BLaER1 (cell line): ENCODE results near the gene EPHX1.
A peak's percentile ranks its signal among the peaks of the same experiment; 100 is the strongest.

Source experiments
- H3K27ac ChIP-seq: shearing (Covaris generic); formaldehyde crosslinking; 2 replicates; pipeline ENCODE4 v1.8.1; 2022
- H3K27me3 ChIP-seq: shearing (Covaris generic); formaldehyde crosslinking; 2 replicates; pipeline ENCODE4 v1.8.1; 2022
- H3K36me3 ChIP-seq: shearing (Covaris generic); formaldehyde crosslinking; 2 replicates; pipeline ENCODE4 v1.8.1; 2022
- H3K4me1 ChIP-seq: shearing (Covaris generic); formaldehyde crosslinking; 2 replicates; pipeline ENCODE4 v1.8.1; 2022
- H3K4me2 ChIP-seq: shearing (Covaris generic); formaldehyde crosslinking; 2 replicates; pipeline ENCODE4 v1.8.1; 2022
- H3K4me3 ChIP-seq: shearing (Covaris generic); formaldehyde crosslinking; 2 replicates; pipeline ENCODE4 v1.8.1; 2022
- H3K9ac ChIP-seq: shearing (Covaris generic); formaldehyde crosslinking; 2 replicates; pipeline ENCODE4 v1.8.1; 2022
- H3K9me3 ChIP-seq: shearing (Covaris generic); formaldehyde crosslinking; 2 replicates; pipeline ENCODE4 v1.8.1; 2022
- H4K20me1 ChIP-seq: shearing (Covaris generic); formaldehyde crosslinking; 2 replicates; pipeline ENCODE4 v1.8.1; 2022
- Cebpa-rat ChIP-seq: shearing (Covaris generic); IDR thresholded peaks from 2 replicates; pipeline ENCODE4 v1.8.1; 2022

The EPHX1 gene

GRCh38 chr1:225815526-225816178 lies 5.7 kb downstream of the EPHX1 start:
- H3K36me3 ChIP-seq = no peaks in the 10 kb centered on the region
- H3K4me2 ChIP-seq = no peak overlapping the region
- peaks cover 27% of the 10 kb centered on the region for H3K4me1 ChIP-seq
- H3K9ac ChIP-seq = no peak overlapping the region
- no peaks in the 10 kb centered on the region; the same call in 1 of the 2 replicates for H3K27me3 ChIP-seq
- H3K9me3 ChIP-seq = no peaks in the 10 kb centered on the region
- peaks cover 16% of the 10 kb centered on the region; the same call in 1 of the 2 replicates for H4K20me1 ChIP-seq
- no peak overlapping the region for H3K27ac ChIP-seq
- TF ChIP-seq Cebpa-rat = no peak
- H3K4me3 ChIP-seq = no peak overlapping the region

DNA sequence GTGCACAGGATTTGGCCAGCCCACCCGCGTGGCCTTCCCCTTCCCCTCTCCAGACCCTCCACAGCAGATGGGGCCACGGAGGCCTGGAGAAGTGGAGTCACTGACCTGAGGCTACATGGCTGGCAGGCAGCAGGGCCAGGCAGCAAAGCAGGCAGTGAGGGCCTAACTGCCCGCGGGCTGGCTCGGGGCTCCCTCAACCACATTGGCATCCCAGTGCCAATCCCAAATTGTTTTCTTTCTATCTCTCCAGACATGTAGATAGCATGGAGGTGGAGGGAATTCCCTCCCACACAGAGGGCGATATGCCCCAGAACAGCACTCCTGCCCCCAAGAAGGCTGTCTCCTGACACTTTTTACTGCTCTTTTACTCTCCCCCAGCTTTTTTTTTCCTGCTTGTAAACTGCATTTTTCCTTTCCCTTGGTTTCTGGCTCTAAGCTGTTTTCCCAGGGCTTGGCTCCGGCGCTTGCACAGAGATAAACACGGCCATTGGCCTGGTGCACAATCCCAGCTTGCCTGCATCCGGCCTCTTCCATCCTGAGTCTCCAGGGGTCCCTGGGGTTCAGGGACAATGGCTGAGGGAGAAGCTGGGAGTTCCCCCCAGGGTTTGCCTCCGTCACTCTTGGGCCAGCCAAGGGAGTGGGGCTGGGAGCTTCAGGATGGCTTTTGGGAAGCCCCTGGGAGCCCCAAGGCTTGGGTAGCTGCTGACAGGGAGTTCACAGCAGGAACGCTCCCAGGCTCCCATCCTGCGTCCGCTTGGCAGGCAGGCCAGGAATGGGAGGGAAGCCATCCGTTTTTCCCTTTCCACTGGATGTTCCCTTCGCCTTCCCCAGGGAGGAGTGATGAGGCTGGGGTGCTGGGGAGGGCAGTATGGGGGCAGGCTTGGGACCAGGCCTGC lies 7.0 kb downstream of the EPHX1 start:
- Histone ChIP-seq H3K4me1 (peaks cover 21% of the 10 kb centered on the region), H3K27ac (peak overlapping the region; percentile 58; the same call in 1 of the 2 replicates), H3K27me3 (no peaks in the 10 kb centered on the region), H3K9ac (no peak overlapping the region), H3K4me3 (no peak overlapping the region), H3K36me3 (no peaks in the 10 kb centered on the region), H3K9me3 (no peaks in the 10 kb centered on the region), H3K4me2 (peak overlapping the region; percentile 63), H4K20me1 (0 out of 2 replicates have a peak, but pooled peaks cover 4% of the 10 kb centered on the region)
- no peak for TF ChIP-seq Cebpa-rat

DNA sequence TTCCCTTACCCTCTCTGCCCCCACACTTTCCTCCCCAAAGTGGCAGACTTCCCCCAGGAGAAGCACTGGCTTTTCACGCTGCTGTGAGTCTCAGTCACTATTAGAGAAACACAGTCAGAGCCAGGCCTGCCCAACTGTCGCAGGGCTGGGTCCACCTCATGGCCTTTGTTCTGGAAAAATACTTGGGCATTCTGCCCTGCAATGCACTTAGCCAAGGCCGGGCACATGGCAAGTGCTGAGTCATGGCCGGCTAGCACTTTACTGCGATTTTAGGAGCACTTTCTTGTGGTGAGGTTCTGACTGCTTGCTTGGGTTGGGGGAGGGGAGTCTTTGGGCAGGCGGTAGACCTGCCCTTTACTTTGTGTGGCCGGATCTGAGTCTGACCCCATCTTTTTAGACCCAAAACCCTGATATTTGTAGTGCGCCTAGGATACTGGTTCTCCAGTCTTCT lies 7.7 kb downstream of the EPHX1 start:
- no peaks in the 10 kb centered on the region for H4K20me1 ChIP-seq
- peak overlapping the region; percentile 58; the same call in 1 of the 2 replicates for H3K27ac ChIP-seq
- no peaks in the 10 kb centered on the region for H3K36me3 ChIP-seq
- no peak overlapping the region for H3K9ac ChIP-seq
- no peaks in the 10 kb centered on the region for H3K27me3 ChIP-seq
- no peaks in the 10 kb centered on the region for H3K9me3 ChIP-seq
- no peak for TF ChIP-seq Cebpa-rat
- peaks cover 21% of the 10 kb centered on the region for H3K4me1 ChIP-seq
- peak overlapping the region; percentile 63 for H3K4me2 ChIP-seq
- no peak overlapping the region for H3K4me3 ChIP-seq

DNA sequence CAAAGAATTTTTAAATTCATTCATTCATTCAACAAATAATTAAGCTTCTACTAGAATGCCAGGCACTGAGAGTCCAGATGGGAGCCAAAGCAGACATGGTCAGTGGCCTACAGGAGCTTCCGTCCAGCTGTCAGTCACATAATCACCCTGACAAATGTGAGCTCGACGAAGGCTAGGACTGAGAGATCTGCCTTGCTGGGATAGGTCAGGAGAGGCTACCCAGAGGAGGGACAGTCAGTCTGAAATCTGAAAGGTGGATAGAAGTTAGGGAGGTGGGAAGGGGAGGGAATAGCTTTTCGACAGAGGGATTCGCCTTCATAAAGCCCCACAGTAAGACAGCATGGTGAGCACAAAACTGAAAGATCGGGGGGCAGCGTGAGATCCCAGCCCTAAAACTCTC lies 8.3 kb downstream of the EPHX1 start:
- Histone ChIP-seq H3K4me3 (no peak overlapping the region), H3K27ac (no peak overlapping the region), H3K27me3 (no peaks in the 10 kb centered on the region), H3K9me3 (no peaks in the 10 kb centered on the region), H3K9ac (no peak overlapping the region), H3K36me3 (no peaks in the 10 kb centered on the region), H3K4me2 (no peak overlapping the region; the same call in 1 of the 2 replicates), H4K20me1 (no peaks in the 10 kb centered on the region), H3K4me1 (peaks cover 19% of the 10 kb centered on the region)
- TF ChIP-seq Cebpa-rat = no peak

DNA sequence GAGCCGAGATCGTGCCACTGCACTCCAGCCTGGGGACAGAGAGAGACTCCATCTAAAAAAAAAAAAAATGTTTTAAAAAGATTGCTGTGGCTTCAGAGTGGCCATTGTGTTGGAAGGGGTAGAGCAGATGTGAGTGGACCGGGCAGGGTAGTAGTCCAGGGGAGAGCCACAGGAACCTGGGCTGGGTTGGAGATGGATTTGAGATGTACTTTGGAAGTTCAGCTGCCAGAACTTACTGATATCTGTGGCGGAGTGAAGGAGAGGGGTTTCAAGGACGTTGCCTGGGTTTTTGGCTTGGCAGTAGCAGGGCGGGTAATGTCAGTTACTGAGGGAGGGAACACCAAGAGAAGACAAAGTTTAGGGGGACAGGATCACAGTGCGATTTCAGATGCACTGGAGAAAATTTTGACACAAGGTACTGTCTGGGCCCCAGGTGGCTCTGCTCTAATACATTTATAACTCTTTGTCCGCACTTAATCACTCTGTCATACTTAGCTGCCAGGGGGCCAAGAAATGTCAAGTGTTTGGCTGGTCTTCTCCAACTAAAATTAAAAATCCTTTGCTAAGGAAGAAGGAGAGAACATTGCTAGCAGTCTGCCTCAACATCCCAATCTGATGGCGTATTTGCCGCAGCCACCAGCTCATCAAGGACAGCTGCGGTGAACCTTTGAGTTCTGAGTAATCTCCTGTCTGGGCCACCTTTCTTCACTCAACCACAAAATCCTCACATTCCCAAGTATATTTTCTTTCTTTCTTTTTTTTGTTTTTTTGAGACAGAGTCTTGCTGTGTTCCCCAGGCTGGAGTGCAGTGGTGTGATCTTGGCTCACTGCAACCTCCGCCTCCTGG lies 9.6 kb downstream of the EPHX1 start:
- Histone ChIP-seq H3K9ac (no peak overlapping the region), H4K20me1 (no peaks in the 10 kb centered on the region), H3K27me3 (no peaks in the 10 kb centered on the region), H3K4me1 (peaks cover 12% of the 10 kb centered on the region), H3K9me3 (no peaks in the 10 kb centered on the region), H3K4me3 (no peak overlapping the region), H3K4me2 (no peak overlapping the region), H3K36me3 (no peaks in the 10 kb centered on the region), H3K27ac (no peak overlapping the region)
- TF ChIP-seq Cebpa-rat = no peak

GRCh38 chr1:225820522-225821120 lies 10.7 kb downstream of the EPHX1 start:
- H3K36me3 ChIP-seq = no peaks in the 10 kb centered on the region
- peaks cover 12% of the 10 kb centered on the region for H3K4me1 ChIP-seq
- H3K4me2 ChIP-seq = no peak overlapping the region
- no peak overlapping the region for H3K4me3 ChIP-seq
- no peaks in the 10 kb centered on the region for H3K27me3 ChIP-seq
- H3K27ac ChIP-seq = no peak overlapping the region
- no peak for TF ChIP-seq Cebpa-rat
- H3K9me3 ChIP-seq = no peaks in the 10 kb centered on the region
- no peak overlapping the region for H3K9ac ChIP-seq
- no peaks in the 10 kb centered on the region for H4K20me1 ChIP-seq

DNA sequence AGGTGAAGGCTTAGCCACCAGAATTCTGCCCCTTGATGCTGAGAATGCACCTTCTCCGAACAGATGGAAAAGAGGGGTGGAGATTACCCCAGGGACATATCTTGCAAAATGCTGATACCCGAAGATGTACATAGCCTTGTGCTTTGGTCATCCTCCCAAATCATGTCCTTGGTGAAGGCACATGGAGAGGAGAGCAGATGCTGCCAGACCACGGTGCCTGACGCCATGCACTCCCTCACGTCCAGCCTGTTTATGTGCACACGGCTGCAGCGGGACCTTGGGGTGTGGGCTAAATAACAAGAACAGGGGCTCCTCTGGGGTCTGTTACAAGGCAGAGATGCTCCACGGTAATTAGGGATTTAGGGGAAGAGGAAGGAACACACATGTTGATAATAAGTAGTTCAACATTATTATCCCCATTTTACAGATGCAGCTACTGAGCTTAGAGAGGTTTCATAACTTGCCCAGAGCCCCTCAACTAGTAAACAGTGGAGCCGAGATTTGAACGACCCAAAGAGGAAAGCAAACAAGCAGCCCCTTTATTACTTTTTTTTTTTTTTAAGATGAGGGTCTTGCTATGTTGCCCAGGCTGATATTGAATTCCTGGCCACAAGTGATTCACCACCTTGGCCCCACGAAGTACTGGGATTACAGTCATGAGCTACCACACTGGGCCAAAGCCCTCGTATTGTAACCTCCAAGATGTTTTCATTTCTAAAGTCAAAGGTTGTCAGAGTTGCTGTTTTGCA lies 12.9 kb downstream of the EPHX1 start:
- no peaks in the 10 kb centered on the region for H3K36me3 ChIP-seq

GRCh38 chr1:225823811-225824261 lies 13.9 kb downstream of the EPHX1 start:
- Histone ChIP-seq H3K4me2 (no peak overlapping the region), H3K9ac (no peak overlapping the region), H3K4me1 (no peaks in the 10 kb centered on the region), H3K36me3 (no peaks in the 10 kb centered on the region), H3K27me3 (no peaks in the 10 kb centered on the region), H3K27ac (no peak overlapping the region), H3K4me3 (no peak overlapping the region), H3K9me3 (no peaks in the 10 kb centered on the region), H4K20me1 (no peaks in the 10 kb centered on the region)
- no peak for TF ChIP-seq Cebpa-rat

More for the DNA sequence above, 12.9 kb downstream of the EPHX1 start:
- Histone ChIP-seq H4K20me1 (no peaks in the 10 kb centered on the region), H3K9ac (no peak overlapping the region), H3K27ac (no peak overlapping the region), H3K4me1 (peaks cover 3% of the 10 kb centered on the region), H3K27me3 (no peaks in the 10 kb centered on the region), H3K9me3 (no peaks in the 10 kb centered on the region), H3K4me2 (no peak overlapping the region), H3K4me3 (no peak overlapping the region)
- TF ChIP-seq Cebpa-rat = no peak
